Measurements from ENCODE around the gene PRPF40A. TPM values are rescaled to one million over a fixed set of nuclear protein-coding genes. Genes with fewer than 3 reads are reported as not detected.

PRPF40A gene
- total and polyA plus RNA-seq, 9 of the 15 experiments (the other 6 are each of a cell fraction or from before 2014, with no cell fraction given), result 168 to 304 (median 264) TPM

DNA sequence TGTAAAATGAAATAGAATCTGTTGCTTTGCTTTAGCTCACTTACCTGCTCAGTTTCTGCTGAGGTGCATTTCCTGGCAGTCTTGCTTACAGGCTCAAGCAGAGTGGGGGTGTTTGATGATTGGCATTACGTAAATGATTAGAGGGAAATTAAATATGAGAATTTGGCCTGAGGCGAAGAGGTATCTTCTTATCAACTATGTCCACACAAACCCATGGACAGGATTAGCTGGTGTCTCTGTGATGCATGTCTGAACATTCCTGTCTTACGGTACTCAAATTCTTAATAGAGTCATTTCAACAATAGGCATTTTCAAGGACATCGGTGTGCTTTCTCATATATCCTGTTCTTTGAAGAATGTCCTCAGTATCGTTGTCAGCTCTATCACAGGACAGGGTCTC, 102.1 kb downstream of the PRPF40A start:
- 4% methylated on average over 5 of the region's 5 CpGs for WGBS (ENCODE audit: insufficient coverage, low coverage, missing lambda C conversion rate)
- ATAC-seq (no peak), FAIRE-seq (no peak), DNase-seq (ENCODE audit: extremely low read depth in 1 of 4, low spot score in 3 of 4) (no peak)
- ChIA-PET CTCF (ENCODE audit: low intra/inter-chr PET ratio) (no interaction called here), POLR2A (no interaction called here)
- intact Hi-C loops (cut with micrococcal nuclease) (no loop called here), in situ Hi-C loops (cut with MboI) (no loop called here)
- no peaks in the 10 kb centered on the region for H3K9me1 ChIP-seq (ENCODE audit: control insufficient read depth, insufficient read depth, low read length)
- BruUV-seq (replicated peaks), result no TSS peak
- peaks cover 0 to 2% of the 10 kb centered on the region in 2 experiments; a peak in 2 of 5 replicates for H3K4me1 ChIP-seq (replicated peaks in 1 of 2; ENCODE audit: control insufficient read depth in 2 of 2, insufficient read depth in 2 of 2, low read length in 2 of 2)
- no peaks in the 10 kb centered on the region for H4K20me1 ChIP-seq (replicated peaks; ENCODE audit: control insufficient read depth, insufficient read depth, low read length)
- H3K4me2 ChIP-seq (ENCODE audit: insufficient read depth, low read length), result no peak overlapping the region
- H3K36me3 ChIP-seq (ENCODE audit: control insufficient read depth, insufficient read depth, low read length), result no peaks in the 10 kb centered on the region
- H3K79me2 ChIP-seq (ENCODE audit: control insufficient read depth, insufficient read depth, low read length), result no peaks in the 10 kb centered on the region
- no peak overlapping the region for H3K27ac ChIP-seq (ENCODE audit: extremely low read depth, low read depth, low read length)
- H3K9me3 ChIP-seq (replicated peaks; ENCODE audit: control insufficient read depth, insufficient read depth, low read depth, low read length), result no peaks in the 10 kb centered on the region
- no peak overlapping the region for H3K4me3 ChIP-seq
- no peak overlapping the region for H3K9ac ChIP-seq (ENCODE audit: insufficient read depth in 1 of 2, low read depth in 2 of 2, low read length in 2 of 2)
- no peak overlapping the region for H2AFZ ChIP-seq (ENCODE audit: low read depth, low read length)
- TF ChIP-seq ZNF699 (CRISPR knock-in tag; IDR thresholded peaks at IDR 0.05; ENCODE audit: insufficient replicate concordance) (no peak), BRD9 (IDR thresholded peaks at IDR 0.05; ENCODE audit: low read depth, partially characterized antibody) (no peak), SIX5 (IDR thresholded peaks at IDR 0.05; ENCODE audit: borderline replicate concordance in 1 of 2, insufficient read depth in 1 of 2, low read depth in 1 of 2, low read length in 2 of 2) (no peak), SAP30 (IDR thresholded peaks at IDR 0.05; ENCODE audit: borderline replicate concordance, insufficient read depth, low read depth, low read length, poor library complexity, severe bottlenecking) (no peak), ZNF77 (CRISPR knock-in tag; IDR thresholded peaks at IDR 0.05) (no peak), SRSF3 (IDR thresholded peaks at IDR 0.05; ENCODE audit: insufficient read depth, low read length) (no peak)
- TF ChIP-seq, protein P1, sequence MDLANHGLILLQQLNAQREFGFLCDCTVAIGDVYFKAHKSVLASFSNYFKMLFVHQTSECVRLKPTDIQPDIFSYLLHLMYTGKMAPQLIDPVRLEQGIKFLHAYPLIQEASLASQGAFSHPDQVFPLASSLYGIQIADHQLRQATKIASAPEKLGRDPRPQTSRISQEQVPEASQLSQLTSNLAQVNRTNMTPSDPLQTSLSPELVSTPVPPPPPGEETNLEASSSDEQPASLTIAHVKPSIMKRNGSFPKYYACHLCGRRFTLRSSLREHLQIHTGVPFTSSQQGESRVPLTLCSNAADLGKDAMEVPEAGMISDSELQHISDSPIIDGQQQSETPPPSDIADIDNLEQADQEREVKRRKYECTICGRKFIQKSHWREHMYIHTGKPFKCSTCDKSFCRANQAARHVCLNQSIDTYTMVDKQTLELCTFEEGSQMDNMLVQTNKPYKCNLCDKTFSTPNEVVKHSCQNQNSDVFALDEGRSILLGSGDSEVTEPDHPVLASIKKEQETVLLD (IDR thresholded peaks at IDR 0.05), result no peak
- TF ChIP-seq, protein P2, sequence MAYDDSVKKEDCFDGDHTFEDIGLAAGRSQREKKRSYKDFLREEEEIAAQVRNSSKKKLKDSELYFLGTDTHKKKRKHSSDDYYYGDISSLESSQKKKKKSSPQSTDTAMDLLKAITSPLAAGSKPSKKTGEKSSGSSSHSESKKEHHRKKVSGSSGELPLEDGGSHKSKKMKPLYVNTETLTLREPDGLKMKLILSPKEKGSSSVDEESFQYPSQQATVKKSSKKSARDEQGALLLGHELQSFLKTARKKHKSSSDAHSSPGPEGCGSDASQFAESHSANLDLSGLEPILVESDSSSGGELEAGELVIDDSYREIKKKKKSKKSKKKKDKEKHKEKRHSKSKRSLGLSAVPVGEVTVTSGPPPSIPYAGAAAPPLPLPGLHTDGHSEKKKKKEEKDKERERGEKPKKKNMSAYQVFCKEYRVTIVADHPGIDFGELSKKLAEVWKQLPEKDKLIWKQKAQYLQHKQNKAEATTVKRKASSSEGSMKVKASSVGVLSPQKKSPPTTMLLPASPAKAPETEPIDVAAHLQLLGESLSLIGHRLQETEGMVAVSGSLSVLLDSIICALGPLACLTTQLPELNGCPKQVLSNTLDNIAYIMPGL (CRISPR knock-in tag; IDR thresholded peaks at IDR 0.05), result no peak
- TF ChIP-seq, protein P3, sequence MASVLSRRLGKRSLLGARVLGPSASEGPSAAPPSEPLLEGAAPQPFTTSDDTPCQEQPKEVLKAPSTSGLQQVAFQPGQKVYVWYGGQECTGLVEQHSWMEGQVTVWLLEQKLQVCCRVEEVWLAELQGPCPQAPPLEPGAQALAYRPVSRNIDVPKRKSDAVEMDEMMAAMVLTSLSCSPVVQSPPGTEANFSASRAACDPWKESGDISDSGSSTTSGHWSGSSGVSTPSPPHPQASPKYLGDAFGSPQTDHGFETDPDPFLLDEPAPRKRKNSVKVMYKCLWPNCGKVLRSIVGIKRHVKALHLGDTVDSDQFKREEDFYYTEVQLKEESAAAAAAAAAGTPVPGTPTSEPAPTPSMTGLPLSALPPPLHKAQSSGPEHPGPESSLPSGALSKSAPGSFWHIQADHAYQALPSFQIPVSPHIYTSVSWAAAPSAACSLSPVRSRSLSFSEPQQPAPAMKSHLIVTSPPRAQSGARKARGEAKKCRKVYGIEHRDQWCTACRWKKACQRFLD (CRISPR knock-in tag; IDR thresholded peaks at IDR 0.05), result no peak
- peaks cover 5 to 17% of the 10 kb centered on the region in 2 experiments; a peak in 3 of 5 replicates for H3K27me3 ChIP-seq (ENCODE audit: control insufficient read depth in 2 of 2, insufficient read depth in 2 of 2, low read length in 2 of 2)
